OCI-LY7 (cell line): Measurements from ENCODE around the gene BBS4. TPM values are rescaled to one million over a fixed set of nuclear protein-coding genes. Genes with fewer than 3 reads are reported as not detected.

Experiments
- BruUV-seq: library from RNA; stranded (reverse); fragments of 400-500 nt; replicated peaks from 2 replicates; lab custom pipeline; 2021; lab: Mats Ljungman, UMichigan
- CTCF ChIA-PET: fragments of 300-600 bp; sonication (Branson Sonifier 250); formaldehyde crosslinking; loops from one replicate; lab custom pipeline; 2022; ENCODE audit warnings: antibody characterized with exemption; ENCODE audit not compliant: unreplicated experiment; lab: Charles Lee
- POLR2A ChIA-PET: fragments of 300-600 bp; sonication (Branson Sonifier 250); formaldehyde crosslinking; loops from one replicate; lab custom pipeline; 2022; ENCODE audit warnings: antibody characterized with exemption; lab: Charles Lee
- DNase-seq: peaks from one replicate; pipeline ENCODE4 v3.0.0-alpha.2; 2015; ENCODE audit warnings: low spot score
- H2AFZ ChIP-seq: fragments of 200-600 bp; sonication (generic), shearing (Covaris generic); 2 replicates; pipeline ENCODE4 v1.6.1; 2014; ENCODE audit warnings: mild to moderate bottlenecking, antibody characterized with exemption, low read length, moderate library complexity
- H3K27ac ChIP-seq: fragments of 200-600 bp; sonication (generic); 2 replicates; pipeline ENCODE4 v1.5.1; 2014; ENCODE audit warnings: mixed run types, low read depth, mild to moderate bottlenecking, moderate library complexity, low read length, inconsistent platforms; ENCODE audit not compliant: poor library complexity, severe bottlenecking
- H3K36me3 ChIP-seq: fragments of 200-600 bp; sonication (generic); 2 replicates; pipeline ENCODE4 v1.6.1; 2014; ENCODE audit warnings: mild to moderate bottlenecking, antibody characterized with exemption, low read length, moderate library complexity, mixed read lengths; ENCODE audit not compliant: insufficient read depth
- H3K4me1 ChIP-seq: fragments of 200-600 bp; sonication (generic); 2 replicates; pipeline ENCODE4 v1.5.1; 2014; ENCODE audit warnings: mild to moderate bottlenecking, low read length; ENCODE audit not compliant: insufficient read depth, poor library complexity, severe bottlenecking
- H3K4me2 ChIP-seq: fragments of 200-600 bp; sonication (generic); 2 replicates; pipeline ENCODE4 v1.6.1; 2014; ENCODE audit warnings: mild to moderate bottlenecking, low read length
- H3K4me3 ChIP-seq: fragments of 200-600 bp; sonication (generic); 2 replicates; pipeline ENCODE4 v1.5.1; 2014; ENCODE audit warnings: mild to moderate bottlenecking, low read depth, low read length; ENCODE audit not compliant: poor library complexity, severe bottlenecking
- H3K79me2 ChIP-seq: fragments of 200-600 bp; sonication (generic); 2 replicates; pipeline ENCODE4 v1.6.1; 2016; ENCODE audit warnings: low read depth, mild to moderate bottlenecking, low read length, moderate library complexity, mixed read lengths; ENCODE audit not compliant: insufficient read depth
- H3K9me2 ChIP-seq: fragments of 200-600 bp; sonication (generic); 2 replicates; pipeline ENCODE4 v1.6.1; 2016; ENCODE audit warnings: mild to moderate bottlenecking, low read length, mixed read lengths; ENCODE audit not compliant: insufficient read depth
- H3K9me3 ChIP-seq: fragments of 200-600 bp; sonication (generic); 2 replicates; pipeline ENCODE4 v1.6.1; 2014; ENCODE audit warnings: mild to moderate bottlenecking, mixed run types, low read length, mixed read lengths
- H4K20me1 ChIP-seq: fragments of 200-600 bp; sonication (generic); 2 replicates; pipeline ENCODE4 v1.6.1; 2014; ENCODE audit warnings: mild to moderate bottlenecking, antibody characterized with exemption, low read length, moderate library complexity, mixed read lengths; ENCODE audit not compliant: insufficient read depth
- CTCF ChIP-seq: fragments of 200-600 bp; sonication (generic); conservative IDR thresholded peaks from 2 replicates; pipeline ENCODE4 v1.5.1; 2014; ENCODE audit warnings: mild to moderate bottlenecking, antibody characterized with exemption, low read length, moderate library complexity, mixed read lengths
- EZH2phosphoT487 ChIP-seq: fragments of 200-600 bp; sonication (generic); IDR thresholded peaks from 2 replicates; pipeline ENCODE4 v1.6.1; 2018; ENCODE audit warnings: low read depth, borderline replicate concordance, mild to moderate bottlenecking, mixed run types, antibody characterized with exemption, low read length, moderate library complexity, mixed read lengths
- intact Hi-C: fragments of 100-400 bp; cut with micrococcal nuclease; formaldehyde crosslinking; loops from one replicate; pipeline ENCODE4 v1.10.0; 2022; ENCODE audit not compliant: unreplicated experiment
- total RNA-seq, 2 experiments: library from RNA; depleted of rRNA in 1 of 2; stranded (reverse); fragments of >200 nt in 1 of 2; shearing (Covaris generic) in 1 of 2; gene quantifications; 2 replicates each; pipeline ENCODE4 v1.2.3, GENCODE V29; 2014 to 2022

Gene BBS4
- total RNA-seq, 2 experiments from 2014 or later = 19.7 to 29.7 TPM

- Histone ChIP-seq H3K27ac (no peak overlapping the region), H3K4me1 (peaks cover 23% of the 10 kb centered on the region), H3K36me3 (peaks cover 97% of the 10 kb centered on the region), H3K9me3 (peaks cover 25% of the 10 kb centered on the region), H3K4me2 (no peak overlapping the region), H3K9me2 (no peaks in the 10 kb centered on the region), H2AFZ (no peak overlapping the region), H3K79me2 (peaks cover 35% of the 10 kb centered on the region; the same call in 1 of the 2 replicates), H3K4me3 (no peak overlapping the region), H4K20me1 (peaks cover 8% of the 10 kb centered on the region; the same call in 1 of the 2 replicates)
- intact Hi-C loops = no loop called here
- TSS peak; percentile 9 for BruUV-seq
- peak; percentile 48; the same call in 1 of the 2 replicates for TF ChIP-seq CTCF
- no peak for TF ChIP-seq EZH2phosphoT487
- DNase-seq = no peak
- ChIA-PET POLR2A (no interaction called here), CTCF (no interaction called here)
Measured at GRCh38 chr15:72770673-72771328, 84.8 kb downstream of the BBS4 start.

- Histone ChIP-seq H3K4me1 (peaks cover 29% of the 10 kb centered on the region), H2AFZ (no peak overlapping the region), H3K36me3 (peaks cover 97% of the 10 kb centered on the region), H3K4me3 (no peak overlapping the region), H3K9me3 (peaks cover 21% of the 10 kb centered on the region), H4K20me1 (peaks cover 14% of the 10 kb centered on the region; the same call in 1 of the 2 replicates), H3K27ac (no peak overlapping the region), H3K4me2 (no peak overlapping the region), H3K9me2 (no peaks in the 10 kb centered on the region), H3K79me2 (peaks cover 36% of the 10 kb centered on the region; the same call in 1 of the 2 replicates)
- CTCF ChIA-PET = no interaction called here
- POLR2A ChIA-PET = no interaction called here
- BruUV-seq = no TSS peak
- intact Hi-C loops = no loop called here
- TF ChIP-seq CTCF = no peak
- no peak for TF ChIP-seq EZH2phosphoT487
- no peak for DNase-seq
Measured at GRCh38 chr15:72771329-72771725, 85.3 kb downstream of the BBS4 start.
